ENCODE measurements around the gene FRAT1. TPM values are rescaled to one million over a fixed set of nuclear protein-coding genes. Genes with fewer than 3 reads are reported as not detected.

FRAT1 gene
- total RNA-seq, 1 experiment from 2014 or later: 2.4 TPM

GRCh38 chr10:97302088-97302791, 16.8 kb upstream of the FRAT1 start:
- H3K4me2 ChIP-seq: no peak overlapping the region

GRCh38 chr10:97307441-97307840, 11.6 kb upstream of the FRAT1 start:
- DNase-seq: no peak
- POLR2A ChIA-PET (ENCODE audit: unreplicated experiment): no interaction called here
- no peak overlapping the region for H2AFZ ChIP-seq
- H4K20me1 ChIP-seq (ENCODE audit: insufficient read depth): no peaks in the 10 kb centered on the region
- H3K36me3 ChIP-seq (ENCODE audit: low read depth): no peaks in the 10 kb centered on the region
- no peaks in the 10 kb centered on the region for H3K4me1 ChIP-seq (replicated peaks; ENCODE audit: insufficient read depth)
- H3F3A ChIP-seq (ENCODE audit: insufficient read depth, low read depth): no peaks in the 10 kb centered on the region
- TF ChIP-seq CTCF (conservative IDR thresholded peaks at IDR 0.05): no peak
- no peak for TF ChIP-seq EZH2 (IDR thresholded peaks at IDR 0.05; ENCODE audit: low read depth)
- no peaks in the 10 kb centered on the region for H3K27me3 ChIP-seq (ENCODE audit: insufficient read depth, low read depth)
- no TSS peak for BruUV-seq (replicated peaks)
- CTCF ChIA-PET: no interaction called here
- H3K79me2 ChIP-seq (ENCODE audit: low read depth): no peaks in the 10 kb centered on the region
- H3K4me3 ChIP-seq: no peak overlapping the region
- H3K9me3 ChIP-seq (ENCODE audit: insufficient read depth, low read depth): no peaks in the 10 kb centered on the region
- intact Hi-C loops (cut with micrococcal nuclease; ENCODE audit: unreplicated experiment): no loop called here
- no peak overlapping the region for H3K27ac ChIP-seq
- no peaks in the 10 kb centered on the region for H3K9me2 ChIP-seq (ENCODE audit: insufficient read depth)
- no peak overlapping the region for H3K4me2 ChIP-seq

More at GRCh38 chr10:97302088-97302791, 16.8 kb upstream of the FRAT1 start:
- TF ChIP-seq CTCF (conservative IDR thresholded peaks at IDR 0.05): no peak
- no peak for TF ChIP-seq EZH2 (IDR thresholded peaks at IDR 0.05; ENCODE audit: low read depth)
- intact Hi-C loops (cut with micrococcal nuclease; ENCODE audit: unreplicated experiment): no loop called here
- H3F3A ChIP-seq (ENCODE audit: insufficient read depth, low read depth): no peaks in the 10 kb centered on the region
- DNase-seq: no peak
- no peak overlapping the region for H2AFZ ChIP-seq
- no TSS peak for BruUV-seq (replicated peaks)
- H3K9me2 ChIP-seq (ENCODE audit: insufficient read depth): no peaks in the 10 kb centered on the region
- H3K9me3 ChIP-seq (ENCODE audit: insufficient read depth, low read depth): no peaks in the 10 kb centered on the region
- POLR2A ChIA-PET (ENCODE audit: unreplicated experiment): no interaction called here
- H3K36me3 ChIP-seq (ENCODE audit: low read depth): no peaks in the 10 kb centered on the region
- no peaks in the 10 kb centered on the region for H3K79me2 ChIP-seq (ENCODE audit: low read depth)
- no peak overlapping the region for H3K4me3 ChIP-seq
- H3K27me3 ChIP-seq (ENCODE audit: insufficient read depth, low read depth): no peaks in the 10 kb centered on the region
- no peaks in the 10 kb centered on the region for H3K4me1 ChIP-seq (replicated peaks; ENCODE audit: insufficient read depth)
- H3K27ac ChIP-seq: no peak overlapping the region
- CTCF ChIA-PET: no interaction called here
- no peaks in the 10 kb centered on the region for H4K20me1 ChIP-seq (ENCODE audit: insufficient read depth)

- H3K9me2 ChIP-seq (ENCODE audit: insufficient read depth): no peaks in the 10 kb centered on the region
- TF ChIP-seq EZH2 (IDR thresholded peaks at IDR 0.05; ENCODE audit: low read depth) (no peak), CTCF (conservative IDR thresholded peaks at IDR 0.05) (no peak)
- H3K27me3 ChIP-seq (ENCODE audit: insufficient read depth, low read depth): no peaks in the 10 kb centered on the region
- H3K4me3 ChIP-seq: no peak overlapping the region
- intact Hi-C loops (cut with micrococcal nuclease; ENCODE audit: unreplicated experiment): no loop called here
- no peak overlapping the region for H3K4me2 ChIP-seq
- no TSS peak for BruUV-seq (replicated peaks)
- no peak overlapping the region for H3K27ac ChIP-seq
- no peaks in the 10 kb centered on the region for H3F3A ChIP-seq (ENCODE audit: insufficient read depth, low read depth)
- no peaks in the 10 kb centered on the region for H3K9me3 ChIP-seq (ENCODE audit: insufficient read depth, low read depth)
- DNase-seq: no peak
- no peak overlapping the region for H2AFZ ChIP-seq
- H4K20me1 ChIP-seq (ENCODE audit: insufficient read depth): no peaks in the 10 kb centered on the region
- H3K79me2 ChIP-seq (ENCODE audit: low read depth): no peaks in the 10 kb centered on the region
- ChIA-PET POLR2A (ENCODE audit: unreplicated experiment) (no interaction called here), CTCF (no interaction called here)
- no peaks in the 10 kb centered on the region for H3K4me1 ChIP-seq (replicated peaks; ENCODE audit: insufficient read depth)
- no peaks in the 10 kb centered on the region for H3K36me3 ChIP-seq (ENCODE audit: low read depth)
Measured at GRCh38 chr10:97307866-97308780, 10.9 kb upstream of the FRAT1 start.
